WTC11 (cell line): ENCODE results near the gene PTBP2. TPM values are rescaled to one million over a fixed set of nuclear protein-coding genes. Genes with fewer than 3 reads are reported as not detected.

ENCODE experiments used
- ATAC-seq: fragments of 200-7000 bp; cut with Tn5 transposase; 2 replicates; pipeline ENCODE4 v1.10.0; 2021; ENCODE audit warnings: mild to moderate bottlenecking, moderate library complexity
- CTCF ChIA-PET: fragments of 300-600 bp; sonication (Branson Sonifier 250); formaldehyde crosslinking; loops from one replicate; lab custom pipeline; 2021; ENCODE audit warnings: antibody characterized with exemption; lab: Charles Lee
- POLR2A ChIA-PET: fragments of 350-600 bp; sonication (Branson Sonifier 250); formaldehyde crosslinking; loops from one replicate; lab custom pipeline; 2021; ENCODE audit warnings: antibody characterized with exemption; lab: Charles Lee
- DNase-seq: peaks from one replicate; pipeline ENCODE4 v3.0.0; 2021; ENCODE audit warnings: low spot score
- H3K27ac Mint-ChIP-seq: 2 replicates; pipeline ENCODE4 v1.8.0; 2021; ENCODE audit warnings: mixed read lengths
- H3K27me3 Mint-ChIP-seq: 2 replicates; pipeline ENCODE4 v1.8.0; 2021; ENCODE audit warnings: low read depth, mild to moderate bottlenecking, moderate library complexity, mixed read lengths
- H3K36me3 Mint-ChIP-seq: 2 replicates; pipeline ENCODE4 v1.8.0; 2021; ENCODE audit warnings: mixed read lengths
- H3K4me1 Mint-ChIP-seq: 2 replicates; pipeline ENCODE4 v1.8.0; 2022; ENCODE audit warnings: mixed read lengths
- H3K4me3 Mint-ChIP-seq: 2 replicates; pipeline ENCODE4 v1.8.0; 2021; ENCODE audit warnings: mild to moderate bottlenecking, moderate library complexity, mixed read lengths
- H3K9me3 Mint-ChIP-seq: 2 replicates; pipeline ENCODE4 v1.8.0; 2021; ENCODE audit warnings: mixed read lengths
- ETV6 ChIP-seq: sonication (generic); formaldehyde crosslinking; IDR thresholded peaks from 2 replicates; pipeline ENCODE4 v1.8.1; 2022; ENCODE audit warnings: mild to moderate bottlenecking, missing genetic modification reagents
- FOXK1 ChIP-seq: sonication (generic); formaldehyde crosslinking; IDR thresholded peaks from 2 replicates; pipeline ENCODE4 v1.8.0; 2022; ENCODE audit warnings: mild to moderate bottlenecking, moderate library complexity, missing genetic modification reagents
- GABPB1 ChIP-seq: sonication (generic); formaldehyde crosslinking; IDR thresholded peaks from 2 replicates; pipeline ENCODE4 v1.8.1; 2023; ENCODE audit warnings: mild to moderate bottlenecking, missing genetic modification reagents
- HMGA2 ChIP-seq: fragments of 250-450 bp; sonication (Bioruptor Pico); IDR thresholded peaks from 2 replicates; pipeline ENCODE4 v1.4.0; 2021; ENCODE audit warnings: mild to moderate bottlenecking, moderate library complexity
- JUN ChIP-seq: sonication (generic); formaldehyde crosslinking; IDR thresholded peaks from 2 replicates; pipeline ENCODE4 v1.8.0; 2023; ENCODE audit warnings: mild to moderate bottlenecking, missing genetic modification reagents
- KAT7 ChIP-seq: sonication (generic); formaldehyde crosslinking; IDR thresholded peaks from 2 replicates; pipeline ENCODE4 v1.8.1; 2023; ENCODE audit warnings: missing genetic modification reagents, mild to moderate bottlenecking, borderline replicate concordance
- MYBL2 ChIP-seq: sonication (generic); formaldehyde crosslinking; IDR thresholded peaks from 2 replicates; pipeline ENCODE4 v1.8.1; 2023; ENCODE audit warnings: mild to moderate bottlenecking, moderate library complexity, missing genetic modification reagents
- NFATC4 ChIP-seq: fragments of 250-450 bp; sonication (Bioruptor Pico); IDR thresholded peaks from 2 replicates; pipeline ENCODE4 v1.9.0; 2021; ENCODE audit warnings: mild to moderate bottlenecking
- NR2C2 ChIP-seq: sonication (generic); formaldehyde crosslinking; IDR thresholded peaks from 2 replicates; pipeline ENCODE4 v1.8.0; 2022; ENCODE audit warnings: mild to moderate bottlenecking, missing genetic modification reagents
- ZNF121 ChIP-seq: sonication (generic); formaldehyde crosslinking; IDR thresholded peaks from 2 replicates; pipeline ENCODE4 v1.8.0; 2023; ENCODE audit warnings: missing genetic modification reagents
- ZNF396 ChIP-seq: fragments of 250-450 bp; sonication (Bioruptor Pico); IDR thresholded peaks from 2 replicates; pipeline ENCODE4 v1.8.0; 2021; ENCODE audit warnings: mild to moderate bottlenecking, moderate library complexity, borderline replicate concordance
- ZNF416 ChIP-seq: fragments of 250-450 bp; sonication (Bioruptor Pico); IDR thresholded peaks from 2 replicates; pipeline ENCODE4 v1.9.0; 2021; ENCODE audit warnings: mild to moderate bottlenecking, inconsistent platforms
- total RNA-seq: library from RNA; stranded (reverse); gene quantifications from 3 replicates; pipeline ENCODE4 v1.2.3, GENCODE V29; 2021
- TF ChIP-seq, protein P1 (sequence below): sonication (generic); formaldehyde crosslinking; IDR thresholded peaks from 2 replicates; pipeline ENCODE4 v1.8.0; 2022; ENCODE audit warnings: mild to moderate bottlenecking, missing genetic modification reagents
- TF ChIP-seq, protein P2 (sequence below): sonication (generic); formaldehyde crosslinking; IDR thresholded peaks from 2 replicates; pipeline ENCODE4 v1.8.1; 2023; ENCODE audit warnings: mild to moderate bottlenecking, moderate library complexity, missing genetic modification reagents
- TF ChIP-seq, protein P3 (sequence below): sonication (generic); formaldehyde crosslinking; conservative IDR thresholded peaks from 2 replicates; pipeline ENCODE4 v1.8.1; 2023; ENCODE audit warnings: mild to moderate bottlenecking, low read depth, missing genetic modification reagents, moderate library complexity
- TF ChIP-seq, protein P4 (sequence below): sonication (generic); formaldehyde crosslinking; conservative IDR thresholded peaks from 2 replicates; pipeline ENCODE4 v1.8.1; 2022; ENCODE audit warnings: mild to moderate bottlenecking, missing genetic modification reagents
- TF ChIP-seq, protein P5 (sequence below): fragments of 250-450 bp; sonication (Bioruptor Pico); IDR thresholded peaks from 2 replicates; pipeline ENCODE4 v1.9.0; 2021; ENCODE audit warnings: mild to moderate bottlenecking, borderline replicate concordance
- TF ChIP-seq, protein P6 (sequence below): sonication (generic); formaldehyde crosslinking; IDR thresholded peaks from 2 replicates; pipeline ENCODE4 v1.8.0; 2022; ENCODE audit warnings: mild to moderate bottlenecking, missing genetic modification reagents
- TF ChIP-seq, protein P7 (sequence below): sonication (generic); formaldehyde crosslinking; IDR thresholded peaks from 2 replicates; pipeline ENCODE4 v1.8.1; 2022; ENCODE audit warnings: missing genetic modification reagents, borderline replicate concordance
- TF ChIP-seq, protein P8 (sequence below): sonication (generic); formaldehyde crosslinking; IDR thresholded peaks from 2 replicates; pipeline ENCODE4 v1.8.1; 2023; ENCODE audit warnings: mild to moderate bottlenecking, missing genetic modification reagents, moderate library complexity

The PTBP2 gene
- total RNA-seq, 1 experiment from 2014 or later: 50.0 TPM

DNA sequence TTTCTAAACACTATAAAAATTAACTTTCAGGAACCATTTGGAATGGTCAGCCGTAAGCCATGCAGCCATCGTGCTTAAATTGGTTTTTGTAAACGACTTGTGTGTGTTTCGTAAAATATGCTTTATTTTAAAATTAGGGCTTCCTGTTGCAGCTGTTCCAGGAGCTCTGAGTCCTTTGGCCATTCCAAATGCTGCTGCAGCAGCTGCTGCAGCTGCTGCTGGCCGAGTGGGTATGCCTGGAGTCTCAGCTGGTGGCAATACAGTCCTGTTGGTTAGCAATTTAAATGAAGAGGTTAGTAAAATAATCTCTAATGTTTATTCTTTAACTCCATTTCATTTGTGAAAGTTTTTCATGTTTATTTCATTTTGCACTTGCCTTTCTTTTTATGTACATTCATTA, 83.1 kb downstream of the PTBP2 start (continued):
- TF ChIP-seq, protein P1, sequence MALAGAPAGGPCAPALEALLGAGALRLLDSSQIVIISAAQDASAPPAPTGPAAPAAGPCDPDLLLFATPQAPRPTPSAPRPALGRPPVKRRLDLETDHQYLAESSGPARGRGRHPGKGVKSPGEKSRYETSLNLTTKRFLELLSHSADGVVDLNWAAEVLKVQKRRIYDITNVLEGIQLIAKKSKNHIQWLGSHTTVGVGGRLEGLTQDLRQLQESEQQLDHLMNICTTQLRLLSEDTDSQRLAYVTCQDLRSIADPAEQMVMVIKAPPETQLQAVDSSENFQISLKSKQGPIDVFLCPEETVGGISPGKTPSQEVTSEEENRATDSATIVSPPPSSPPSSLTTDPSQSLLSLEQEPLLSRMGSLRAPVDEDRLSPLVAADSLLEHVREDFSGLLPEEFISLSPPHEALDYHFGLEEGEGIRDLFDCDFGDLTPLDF (CRISPR knock-in tag): no peak
- no peak for TF ChIP-seq NFATC4 (CRISPR knock-in tag)

DNA sequence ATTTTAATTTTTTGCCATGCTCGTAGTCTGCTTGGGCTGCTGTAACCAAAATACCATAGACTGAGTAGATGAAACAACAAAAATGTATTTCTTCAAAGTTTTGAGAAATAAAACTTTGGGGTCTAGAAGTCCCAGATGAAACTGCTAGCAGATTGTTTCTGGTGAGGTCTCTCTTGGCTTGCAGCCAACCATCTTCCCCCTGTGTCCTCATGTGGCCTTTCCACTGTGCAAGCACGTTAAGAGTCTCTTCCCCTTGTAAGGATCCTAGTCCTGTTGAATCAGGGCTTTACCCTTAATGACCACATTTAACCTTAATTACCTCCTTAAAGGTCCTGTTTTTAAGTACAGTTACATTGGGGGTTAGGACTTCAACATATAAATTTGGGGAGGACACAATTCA, 86.6 kb downstream of the PTBP2 start:
- ATAC-seq (0 out of 2 replicates have a peak, but pooled peaks have one; percentile 34), DNase-seq (no peak)
- Mint-ChIP-seq H3K4me3 (no peak overlapping the region), H3K27ac (no peak overlapping the region), H3K9me3 (no peaks in the 10 kb centered on the region), H3K27me3 (no peaks in the 10 kb centered on the region), H3K36me3 (peaks cover 36% of the 10 kb centered on the region), H3K4me1 (peaks cover 43% of the 10 kb centered on the region)
- no peak for TF ChIP-seq ZNF396 (CRISPR knock-in tag)
- TF ChIP-seq ETV6 (CRISPR knock-in tag): no peak
- TF ChIP-seq, protein P2, sequence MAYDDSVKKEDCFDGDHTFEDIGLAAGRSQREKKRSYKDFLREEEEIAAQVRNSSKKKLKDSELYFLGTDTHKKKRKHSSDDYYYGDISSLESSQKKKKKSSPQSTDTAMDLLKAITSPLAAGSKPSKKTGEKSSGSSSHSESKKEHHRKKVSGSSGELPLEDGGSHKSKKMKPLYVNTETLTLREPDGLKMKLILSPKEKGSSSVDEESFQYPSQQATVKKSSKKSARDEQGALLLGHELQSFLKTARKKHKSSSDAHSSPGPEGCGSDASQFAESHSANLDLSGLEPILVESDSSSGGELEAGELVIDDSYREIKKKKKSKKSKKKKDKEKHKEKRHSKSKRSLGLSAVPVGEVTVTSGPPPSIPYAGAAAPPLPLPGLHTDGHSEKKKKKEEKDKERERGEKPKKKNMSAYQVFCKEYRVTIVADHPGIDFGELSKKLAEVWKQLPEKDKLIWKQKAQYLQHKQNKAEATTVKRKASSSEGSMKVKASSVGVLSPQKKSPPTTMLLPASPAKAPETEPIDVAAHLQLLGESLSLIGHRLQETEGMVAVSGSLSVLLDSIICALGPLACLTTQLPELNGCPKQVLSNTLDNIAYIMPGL (CRISPR knock-in tag): no peak
- TF ChIP-seq JUN: no peak
- TF ChIP-seq, protein P3, sequence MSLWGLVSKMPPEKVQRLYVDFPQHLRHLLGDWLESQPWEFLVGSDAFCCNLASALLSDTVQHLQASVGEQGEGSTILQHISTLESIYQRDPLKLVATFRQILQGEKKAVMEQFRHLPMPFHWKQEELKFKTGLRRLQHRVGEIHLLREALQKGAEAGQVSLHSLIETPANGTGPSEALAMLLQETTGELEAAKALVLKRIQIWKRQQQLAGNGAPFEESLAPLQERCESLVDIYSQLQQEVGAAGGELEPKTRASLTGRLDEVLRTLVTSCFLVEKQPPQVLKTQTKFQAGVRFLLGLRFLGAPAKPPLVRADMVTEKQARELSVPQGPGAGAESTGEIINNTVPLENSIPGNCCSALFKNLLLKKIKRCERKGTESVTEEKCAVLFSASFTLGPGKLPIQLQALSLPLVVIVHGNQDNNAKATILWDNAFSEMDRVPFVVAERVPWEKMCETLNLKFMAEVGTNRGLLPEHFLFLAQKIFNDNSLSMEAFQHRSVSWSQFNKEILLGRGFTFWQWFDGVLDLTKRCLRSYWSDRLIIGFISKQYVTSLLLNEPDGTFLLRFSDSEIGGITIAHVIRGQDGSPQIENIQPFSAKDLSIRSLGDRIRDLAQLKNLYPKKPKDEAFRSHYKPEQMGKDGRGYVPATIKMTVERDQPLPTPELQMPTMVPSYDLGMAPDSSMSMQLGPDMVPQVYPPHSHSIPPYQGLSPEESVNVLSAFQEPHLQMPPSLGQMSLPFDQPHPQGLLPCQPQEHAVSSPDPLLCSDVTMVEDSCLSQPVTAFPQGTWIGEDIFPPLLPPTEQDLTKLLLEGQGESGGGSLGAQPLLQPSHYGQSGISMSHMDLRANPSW (CRISPR knock-in tag): no peak
- no peak for TF ChIP-seq FOXK1 (CRISPR knock-in tag)
- no peak for TF ChIP-seq ZNF121 (CRISPR knock-in tag)
- TF ChIP-seq, protein P4, sequence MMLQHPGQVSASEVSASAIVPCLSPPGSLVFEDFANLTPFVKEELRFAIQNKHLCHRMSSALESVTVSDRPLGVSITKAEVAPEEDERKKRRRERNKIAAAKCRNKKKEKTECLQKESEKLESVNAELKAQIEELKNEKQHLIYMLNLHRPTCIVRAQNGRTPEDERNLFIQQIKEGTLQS (CRISPR knock-in tag): no peak
- TF ChIP-seq NR2C2 (CRISPR knock-in tag): no peak
- no peak for TF ChIP-seq KAT7
- TF ChIP-seq, protein P5, sequence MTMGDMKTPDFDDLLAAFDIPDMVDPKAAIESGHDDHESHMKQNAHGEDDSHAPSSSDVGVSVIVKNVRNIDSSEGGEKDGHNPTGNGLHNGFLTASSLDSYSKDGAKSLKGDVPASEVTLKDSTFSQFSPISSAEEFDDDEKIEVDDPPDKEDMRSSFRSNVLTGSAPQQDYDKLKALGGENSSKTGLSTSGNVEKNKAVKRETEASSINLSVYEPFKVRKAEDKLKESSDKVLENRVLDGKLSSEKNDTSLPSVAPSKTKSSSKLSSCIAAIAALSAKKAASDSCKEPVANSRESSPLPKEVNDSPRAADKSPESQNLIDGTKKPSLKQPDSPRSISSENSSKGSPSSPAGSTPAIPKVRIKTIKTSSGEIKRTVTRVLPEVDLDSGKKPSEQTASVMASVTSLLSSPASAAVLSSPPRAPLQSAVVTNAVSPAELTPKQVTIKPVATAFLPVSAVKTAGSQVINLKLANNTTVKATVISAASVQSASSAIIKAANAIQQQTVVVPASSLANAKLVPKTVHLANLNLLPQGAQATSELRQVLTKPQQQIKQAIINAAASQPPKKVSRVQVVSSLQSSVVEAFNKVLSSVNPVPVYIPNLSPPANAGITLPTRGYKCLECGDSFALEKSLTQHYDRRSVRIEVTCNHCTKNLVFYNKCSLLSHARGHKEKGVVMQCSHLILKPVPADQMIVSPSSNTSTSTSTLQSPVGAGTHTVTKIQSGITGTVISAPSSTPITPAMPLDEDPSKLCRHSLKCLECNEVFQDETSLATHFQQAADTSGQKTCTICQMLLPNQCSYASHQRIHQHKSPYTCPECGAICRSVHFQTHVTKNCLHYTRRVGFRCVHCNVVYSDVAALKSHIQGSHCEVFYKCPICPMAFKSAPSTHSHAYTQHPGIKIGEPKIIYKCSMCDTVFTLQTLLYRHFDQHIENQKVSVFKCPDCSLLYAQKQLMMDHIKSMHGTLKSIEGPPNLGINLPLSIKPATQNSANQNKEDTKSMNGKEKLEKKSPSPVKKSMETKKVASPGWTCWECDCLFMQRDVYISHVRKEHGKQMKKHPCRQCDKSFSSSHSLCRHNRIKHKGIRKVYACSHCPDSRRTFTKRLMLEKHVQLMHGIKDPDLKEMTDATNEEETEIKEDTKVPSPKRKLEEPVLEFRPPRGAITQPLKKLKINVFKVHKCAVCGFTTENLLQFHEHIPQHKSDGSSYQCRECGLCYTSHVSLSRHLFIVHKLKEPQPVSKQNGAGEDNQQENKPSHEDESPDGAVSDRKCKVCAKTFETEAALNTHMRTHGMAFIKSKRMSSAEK (CRISPR knock-in tag): no peak
- TF ChIP-seq GABPB1 (CRISPR knock-in tag): no peak
- TF ChIP-seq, protein P6, sequence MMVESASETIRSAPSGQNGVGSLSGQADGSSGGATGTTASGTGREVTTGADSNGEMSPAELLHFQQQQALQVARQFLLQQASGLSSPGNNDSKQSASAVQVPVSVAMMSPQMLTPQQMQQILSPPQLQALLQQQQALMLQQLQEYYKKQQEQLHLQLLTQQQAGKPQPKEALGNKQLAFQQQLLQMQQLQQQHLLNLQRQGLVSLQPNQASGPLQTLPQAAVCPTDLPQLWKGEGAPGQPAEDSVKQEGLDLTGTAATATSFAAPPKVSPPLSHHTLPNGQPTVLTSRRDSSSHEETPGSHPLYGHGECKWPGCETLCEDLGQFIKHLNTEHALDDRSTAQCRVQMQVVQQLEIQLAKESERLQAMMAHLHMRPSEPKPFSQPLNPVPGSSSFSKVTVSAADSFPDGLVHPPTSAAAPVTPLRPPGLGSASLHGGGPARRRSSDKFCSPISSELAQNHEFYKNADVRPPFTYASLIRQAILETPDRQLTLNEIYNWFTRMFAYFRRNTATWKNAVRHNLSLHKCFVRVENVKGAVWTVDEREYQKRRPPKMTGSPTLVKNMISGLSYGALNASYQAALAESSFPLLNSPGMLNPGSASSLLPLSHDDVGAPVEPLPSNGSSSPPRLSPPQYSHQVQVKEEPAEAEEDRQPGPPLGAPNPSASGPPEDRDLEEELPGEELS: no peak
- TF ChIP-seq MYBL2 (CRISPR knock-in tag): no peak
- no peak for TF ChIP-seq ZNF416 (CRISPR knock-in tag)
- no peak for TF ChIP-seq HMGA2 (CRISPR knock-in tag)
- TF ChIP-seq, protein P7, sequence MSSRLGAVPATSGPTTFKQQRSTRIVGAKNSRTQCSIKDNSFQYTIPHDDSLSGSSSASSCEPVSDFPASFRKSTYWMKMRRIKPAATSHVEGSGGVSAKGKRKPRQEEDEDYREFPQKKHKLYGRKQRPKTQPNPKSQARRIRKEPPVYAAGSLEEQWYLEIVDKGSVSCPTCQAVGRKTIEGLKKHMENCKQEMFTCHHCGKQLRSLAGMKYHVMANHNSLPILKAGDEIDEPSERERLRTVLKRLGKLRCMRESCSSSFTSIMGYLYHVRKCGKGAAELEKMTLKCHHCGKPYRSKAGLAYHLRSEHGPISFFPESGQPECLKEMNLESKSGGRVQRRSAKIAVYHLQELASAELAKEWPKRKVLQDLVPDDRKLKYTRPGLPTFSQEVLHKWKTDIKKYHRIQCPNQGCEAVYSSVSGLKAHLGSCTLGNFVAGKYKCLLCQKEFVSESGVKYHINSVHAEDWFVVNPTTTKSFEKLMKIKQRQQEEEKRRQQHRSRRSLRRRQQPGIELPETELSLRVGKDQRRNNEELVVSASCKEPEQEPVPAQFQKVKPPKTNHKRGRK (CRISPR knock-in tag): no peak
- TF ChIP-seq, protein P8, sequence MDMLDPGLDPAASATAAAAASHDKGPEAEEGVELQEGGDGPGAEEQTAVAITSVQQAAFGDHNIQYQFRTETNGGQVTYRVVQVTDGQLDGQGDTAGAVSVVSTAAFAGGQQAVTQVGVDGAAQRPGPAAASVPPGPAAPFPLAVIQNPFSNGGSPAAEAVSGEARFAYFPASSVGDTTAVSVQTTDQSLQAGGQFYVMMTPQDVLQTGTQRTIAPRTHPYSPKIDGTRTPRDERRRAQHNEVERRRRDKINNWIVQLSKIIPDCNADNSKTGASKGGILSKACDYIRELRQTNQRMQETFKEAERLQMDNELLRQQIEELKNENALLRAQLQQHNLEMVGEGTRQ (CRISPR knock-in tag): no peak
- ChIA-PET POLR2A (no interaction called here), CTCF (no interaction called here)
